Measurements from ENCODE around the gene CHSY1.

The CHSY1 gene

DNA sequence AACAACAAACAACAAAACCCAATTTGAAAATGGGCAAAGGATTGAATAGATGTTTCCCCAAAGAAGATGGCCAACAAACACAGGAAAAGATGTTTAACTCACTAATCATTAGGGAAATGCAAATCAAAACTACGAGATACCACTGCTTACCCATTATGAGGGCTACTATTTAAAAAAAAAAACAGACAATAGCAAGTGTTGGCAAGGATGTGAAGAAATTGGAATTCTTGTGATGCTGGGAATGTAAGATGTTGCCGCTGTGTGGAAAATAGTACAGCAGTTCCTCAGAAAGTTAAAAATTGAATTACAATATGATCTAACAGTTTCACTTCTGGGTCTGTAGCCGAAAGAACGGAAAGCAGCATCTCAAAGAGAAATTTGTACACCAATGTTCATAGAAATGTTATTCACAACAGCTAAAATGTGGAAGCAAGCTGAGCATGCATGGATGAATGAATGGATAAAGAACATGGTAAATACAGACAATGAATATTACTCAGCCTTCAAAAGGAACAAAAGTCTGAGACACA lies 121.9 kb downstream of the CHSY1 start:
- Histone ChIP-seq H3K79me2 (ENCODE audit: control insufficient read depth, insufficient read depth, low read length, poor library complexity) (no peaks in the 10 kb centered on the region), H3K27me3 (ENCODE audit: insufficient read depth, low read length) (no peaks in the 10 kb centered on the region), H3K27ac (ENCODE audit: low read depth, low read length) (no peak overlapping the region), H3K9ac (ENCODE audit: low read length) (no peak overlapping the region), H4K8ac (ENCODE audit: low read depth, low read length) (no peak overlapping the region), H3K4me3 (ENCODE audit: low read depth, low read length) (no peak overlapping the region), H3K18ac (ENCODE audit: low read length) (no peak overlapping the region), H2BK120ac (ENCODE audit: insufficient read depth, low read length, poor library complexity) (no peak overlapping the region), H3K23ac (ENCODE audit: low read length) (no peak overlapping the region), H2AFZ (ENCODE audit: insufficient read depth, low read length, poor library complexity) (no peak overlapping the region), H3K14ac (ENCODE audit: low read length) (no peak overlapping the region), H3K36me3 (ENCODE audit: control insufficient read depth in 1 of 2, insufficient read depth in 2 of 2, low read length in 2 of 2) (peaks cover 0 to 4% of the 10 kb centered on the region in 2 experiments), H3K79me1 (ENCODE audit: low read length) (no peaks in the 10 kb centered on the region), H2BK12ac (ENCODE audit: low read length) (no peak overlapping the region), H3K4me1 (ENCODE audit: control insufficient read depth in 1 of 2, insufficient read depth in 2 of 2, low read length in 2 of 2) (no peaks in the 10 kb centered on the region), H3K4me2 (ENCODE audit: low read length) (no peak overlapping the region), H3K9me3 (ENCODE audit: insufficient read depth, low read depth, low read length) (peaks cover 5% of the 10 kb centered on the region), H4K12ac (ENCODE audit: low read depth, low read length) (no peak overlapping the region), H2BK5ac (ENCODE audit: low read depth, low read length, poor library complexity) (no peak overlapping the region), H2AK5ac (ENCODE audit: low read length) (no peak overlapping the region), H4K91ac (ENCODE audit: low read depth, low read length) (no peak overlapping the region), H3K4ac (ENCODE audit: low read depth, low read length) (no peak overlapping the region)
- WGBS (ENCODE audit: extremely low coverage, insufficient coverage, insufficient read length), result no CpG with 5 or more reads among the region's 4 CpGs
- DNase-seq, result peak in 1 of 2 donors; percentile 51

DNA sequence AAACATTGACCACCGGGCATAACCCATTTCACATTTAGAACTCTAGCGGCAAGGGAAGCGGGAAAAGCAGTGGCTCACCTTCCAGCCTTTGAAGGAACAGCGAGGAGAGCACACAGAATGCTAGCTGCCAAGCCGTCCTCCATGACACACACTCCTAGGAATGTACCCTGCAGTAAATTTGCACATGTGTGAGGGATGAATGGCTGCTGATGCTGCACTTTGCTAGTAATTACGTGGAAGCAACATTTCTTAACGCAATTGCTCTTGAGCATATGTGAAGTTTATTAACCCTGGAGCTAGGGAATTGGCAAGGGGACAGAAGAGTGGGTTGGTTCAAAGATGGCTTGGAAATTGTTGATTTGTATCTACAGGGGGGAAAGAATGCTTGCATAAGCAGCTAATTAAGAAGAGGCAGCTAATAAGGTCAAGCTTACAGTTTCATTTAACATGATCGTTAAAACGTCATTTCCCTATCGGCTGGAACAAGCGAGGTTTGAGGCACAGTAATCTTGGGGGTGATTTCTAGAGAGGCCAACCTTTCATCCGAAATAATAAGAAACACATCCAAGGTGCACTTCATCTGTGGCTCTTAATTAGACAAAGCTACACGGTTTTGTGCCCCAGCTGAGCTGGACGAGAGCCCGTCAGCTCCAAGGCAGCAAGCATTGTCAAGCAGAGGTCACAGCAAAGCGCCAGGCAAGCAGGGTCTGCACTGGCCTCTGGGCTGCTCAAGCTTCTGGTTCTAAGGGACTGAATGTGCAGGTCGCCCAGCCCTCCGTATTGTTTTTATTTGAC lies 123.4 kb downstream of the CHSY1 start:
- Histone ChIP-seq H3K18ac (ENCODE audit: low read length) (no peak overlapping the region), H3K36me3 (ENCODE audit: control insufficient read depth in 1 of 2, insufficient read depth in 2 of 2, low read length in 2 of 2) (peaks cover 0 to 4% of the 10 kb centered on the region in 2 experiments), H3K4me2 (ENCODE audit: low read length) (no peak overlapping the region), H3K79me1 (ENCODE audit: low read length) (no peaks in the 10 kb centered on the region), H3K27ac (ENCODE audit: low read depth, low read length) (no peak overlapping the region), H3K4ac (ENCODE audit: low read depth, low read length) (no peak overlapping the region), H2BK5ac (ENCODE audit: low read depth, low read length, poor library complexity) (no peak overlapping the region), H3K23ac (ENCODE audit: low read length) (no peak overlapping the region), H2AFZ (ENCODE audit: insufficient read depth, low read length, poor library complexity) (no peak overlapping the region), H2BK12ac (ENCODE audit: low read length) (no peak overlapping the region), H3K79me2 (ENCODE audit: control insufficient read depth, insufficient read depth, low read length, poor library complexity) (no peaks in the 10 kb centered on the region), H3K27me3 (ENCODE audit: insufficient read depth, low read length) (no peaks in the 10 kb centered on the region), H2BK120ac (ENCODE audit: insufficient read depth, low read length, poor library complexity) (no peak overlapping the region), H4K8ac (ENCODE audit: low read depth, low read length) (no peak overlapping the region), H4K12ac (ENCODE audit: low read depth, low read length) (no peak overlapping the region), H2AK5ac (ENCODE audit: low read length) (no peak overlapping the region), H3K4me3 (ENCODE audit: low read depth, low read length) (no peak overlapping the region), H3K14ac (ENCODE audit: low read length) (no peak overlapping the region), H3K4me1 (ENCODE audit: control insufficient read depth in 1 of 2, insufficient read depth in 2 of 2, low read length in 2 of 2) (no peaks in the 10 kb centered on the region), H3K9me3 (ENCODE audit: insufficient read depth, low read depth, low read length) (peaks cover 7% of the 10 kb centered on the region), H3K9ac (ENCODE audit: low read length) (no peak overlapping the region), H4K91ac (ENCODE audit: low read depth, low read length) (no peak overlapping the region)
- WGBS (ENCODE audit: extremely low coverage, insufficient coverage, insufficient read length), result no CpG with 5 or more reads among the region's 18 CpGs
- peak; percentile 54 to 78 for DNase-seq

GRCh38 chr15:101127506-101128076 lies 124.3 kb downstream of the CHSY1 start:
- H3K9me3 ChIP-seq (ENCODE audit: insufficient read depth, low read depth, low read length), result peaks cover 7% of the 10 kb centered on the region
- peaks cover 0 to 4% of the 10 kb centered on the region in 2 experiments for H3K36me3 ChIP-seq (ENCODE audit: control insufficient read depth in 1 of 2, insufficient read depth in 2 of 2, low read length in 2 of 2)
- no peak overlapping the region for H4K91ac ChIP-seq (ENCODE audit: low read depth, low read length)
- no CpG with 5 or more reads among the region's 13 CpGs for WGBS (ENCODE audit: extremely low coverage, insufficient coverage, insufficient read length)
- H2BK5ac ChIP-seq (ENCODE audit: low read depth, low read length, poor library complexity), result no peak overlapping the region
- no peak overlapping the region for H3K23ac ChIP-seq (ENCODE audit: low read length)
- no peak overlapping the region for H3K4me3 ChIP-seq (ENCODE audit: low read depth, low read length)
- DNase-seq, result no peak
- no peak overlapping the region for H3K9ac ChIP-seq (ENCODE audit: low read length)
- no peak overlapping the region for H3K18ac ChIP-seq (ENCODE audit: low read length)
- H4K12ac ChIP-seq (ENCODE audit: low read depth, low read length), result no peak overlapping the region
- no peak overlapping the region for H2AK5ac ChIP-seq (ENCODE audit: low read length)
- H3K14ac ChIP-seq (ENCODE audit: low read length), result no peak overlapping the region
- H3K27me3 ChIP-seq (ENCODE audit: insufficient read depth, low read length), result no peaks in the 10 kb centered on the region
- H2BK12ac ChIP-seq (ENCODE audit: low read length), result no peak overlapping the region
- H3K79me2 ChIP-seq (ENCODE audit: control insufficient read depth, insufficient read depth, low read length, poor library complexity), result no peaks in the 10 kb centered on the region
- H3K27ac ChIP-seq (ENCODE audit: low read depth, low read length), result no peak overlapping the region
- H3K79me1 ChIP-seq (ENCODE audit: low read length), result no peaks in the 10 kb centered on the region
- no peaks in the 10 kb centered on the region for H3K4me1 ChIP-seq (ENCODE audit: control insufficient read depth in 1 of 2, insufficient read depth in 2 of 2, low read length in 2 of 2)
- no peak overlapping the region for H2BK120ac ChIP-seq (ENCODE audit: insufficient read depth, low read length, poor library complexity)
- no peak overlapping the region for H4K8ac ChIP-seq (ENCODE audit: low read depth, low read length)
- no peak overlapping the region for H2AFZ ChIP-seq (ENCODE audit: insufficient read depth, low read length, poor library complexity)
- no peak overlapping the region for H3K4me2 ChIP-seq (ENCODE audit: low read length)
- H3K4ac ChIP-seq (ENCODE audit: low read depth, low read length), result no peak overlapping the region

DNA sequence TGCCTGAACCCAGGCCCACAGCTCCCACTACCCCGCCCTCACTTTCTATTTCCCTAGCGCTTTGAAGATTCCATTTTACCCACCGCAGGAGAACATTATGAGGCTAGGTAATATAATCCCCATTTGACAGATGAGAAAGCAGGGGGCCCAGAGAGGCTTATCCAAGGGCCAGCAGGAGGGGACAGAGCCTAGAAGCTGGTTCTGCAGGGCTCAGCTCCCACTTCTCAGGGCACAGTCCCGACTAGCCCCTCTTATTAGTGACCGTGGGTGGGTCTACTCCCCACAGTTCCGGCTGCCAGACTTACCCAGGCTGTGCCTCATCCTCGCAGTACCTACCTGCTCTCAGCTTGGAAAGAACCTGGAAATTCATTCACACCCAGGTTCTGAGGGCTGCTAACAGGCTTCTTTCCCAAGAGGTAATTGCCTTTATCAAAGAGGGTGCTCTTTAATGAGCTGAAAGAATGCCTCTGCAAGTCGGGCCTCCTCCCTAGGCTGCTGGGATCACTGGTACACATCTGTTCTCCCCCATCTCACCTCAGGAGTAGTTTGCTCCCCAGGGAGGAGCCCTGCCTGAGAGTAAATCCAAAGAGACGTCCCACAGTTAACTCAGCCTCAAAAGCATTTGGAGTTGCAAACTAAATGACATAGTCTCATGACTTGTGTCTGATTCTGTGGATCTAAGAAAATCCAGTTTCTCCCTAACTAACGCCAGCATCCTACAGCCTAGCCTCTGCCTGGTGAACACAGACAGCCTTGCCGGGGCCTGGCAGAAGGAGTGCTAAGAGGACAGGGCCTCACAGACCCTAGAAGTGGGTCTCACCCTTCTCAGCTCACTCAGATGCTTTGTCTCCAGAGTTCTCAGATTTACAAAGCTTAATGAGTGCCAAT lies 125.0 kb downstream of the CHSY1 start:
- Histone ChIP-seq H3K9ac (ENCODE audit: low read length) (no peak overlapping the region), H2BK120ac (ENCODE audit: insufficient read depth, low read length, poor library complexity) (no peak overlapping the region), H3K27me3 (ENCODE audit: insufficient read depth, low read length) (no peaks in the 10 kb centered on the region), H4K91ac (ENCODE audit: low read depth, low read length) (no peak overlapping the region), H3K14ac (ENCODE audit: low read length) (no peak overlapping the region), H2AFZ (ENCODE audit: insufficient read depth, low read length, poor library complexity) (no peak overlapping the region), H4K12ac (ENCODE audit: low read depth, low read length) (no peak overlapping the region), H3K23ac (ENCODE audit: low read length) (no peak overlapping the region), H3K9me3 (ENCODE audit: insufficient read depth, low read depth, low read length) (peaks cover 7% of the 10 kb centered on the region), H2AK5ac (ENCODE audit: low read length) (no peak overlapping the region), H3K79me2 (ENCODE audit: control insufficient read depth, insufficient read depth, low read length, poor library complexity) (no peaks in the 10 kb centered on the region), H2BK5ac (ENCODE audit: low read depth, low read length, poor library complexity) (no peak overlapping the region), H3K36me3 (ENCODE audit: control insufficient read depth in 1 of 2, insufficient read depth in 2 of 2, low read length in 2 of 2) (peaks cover 0 to 4% of the 10 kb centered on the region in 2 experiments), H2BK12ac (ENCODE audit: low read length) (peak overlapping the region; percentile 13), H3K79me1 (ENCODE audit: low read length) (peaks cover under 1% of the 10 kb centered on the region), H4K8ac (ENCODE audit: low read depth, low read length) (no peak overlapping the region), H3K4me3 (ENCODE audit: low read depth, low read length) (no peak overlapping the region), H3K27ac (ENCODE audit: low read depth, low read length) (no peak overlapping the region), H3K4me1 (ENCODE audit: control insufficient read depth in 1 of 2, insufficient read depth in 2 of 2, low read length in 2 of 2) (peaks cover 0 to under 1% of the 10 kb centered on the region in 2 experiments), H3K4ac (ENCODE audit: low read depth, low read length) (no peak overlapping the region), H3K18ac (ENCODE audit: low read length) (no peak overlapping the region), H3K4me2 (ENCODE audit: low read length) (no peak overlapping the region)
- no peak for DNase-seq
- no CpG with 5 or more reads among the region's 11 CpGs for WGBS (ENCODE audit: extremely low coverage, insufficient coverage, insufficient read length)

Measured in trophoblast cell (in vitro differentiated cells and primary cell).